Progenitor cell of endocrine pancreas (in vitro differentiated cells): Measurements from ENCODE around the gene PSMD3. TPM values are rescaled to one million over a fixed set of nuclear protein-coding genes. Genes with fewer than 3 reads are reported as not detected.

Experiments used
- DNase-seq: peaks from one replicate; pipeline ENCODE4 v3.0.0; 2021; ENCODE audit warnings: low spot score; ENCODE audit not compliant: unreplicated experiment
- H3K27ac Mint-ChIP-seq: 2 replicates; pipeline ENCODE4 v1.8.0; 2021; ENCODE audit warnings: mild to moderate bottlenecking, moderate library complexity, mixed read lengths
- H3K27me3 Mint-ChIP-seq: 2 replicates; pipeline ENCODE4 v1.8.0; 2021; ENCODE audit warnings: mixed read lengths
- H3K36me3 Mint-ChIP-seq: 2 replicates; pipeline ENCODE4 v1.8.0; 2022; ENCODE audit warnings: mixed read lengths; ENCODE audit not compliant: insufficient read depth
- H3K4me1 Mint-ChIP-seq: 2 replicates; pipeline ENCODE4 v1.8.0; 2021; ENCODE audit warnings: low read depth, mixed read lengths
- H3K4me3 Mint-ChIP-seq: 2 replicates; pipeline ENCODE4 v1.8.0; 2021; ENCODE audit warnings: low read depth, mild to moderate bottlenecking, moderate library complexity, mixed read lengths
- H3K9me3 Mint-ChIP-seq: 2 replicates; pipeline ENCODE4 v1.8.0; 2021; ENCODE audit warnings: low read depth, mixed read lengths
- total RNA-seq: library from RNA; stranded (reverse); gene quantifications from 2 replicates; pipeline ENCODE4 v1.2.1, GENCODE V29; 2021
- TF ChIP-seq, protein P1 (sequence below): fragments of 200-600 bp; sonication (generic); IDR thresholded peaks from one replicate; pipeline ENCODE4 v1.5.0; 2021; ENCODE audit warnings: antibody characterized with exemption, mild to moderate bottlenecking; ENCODE audit not compliant: unreplicated experiment

PSMD3 gene
- total RNA-seq, 1 donor from 2014 or later, result 117 TPM

DNA sequence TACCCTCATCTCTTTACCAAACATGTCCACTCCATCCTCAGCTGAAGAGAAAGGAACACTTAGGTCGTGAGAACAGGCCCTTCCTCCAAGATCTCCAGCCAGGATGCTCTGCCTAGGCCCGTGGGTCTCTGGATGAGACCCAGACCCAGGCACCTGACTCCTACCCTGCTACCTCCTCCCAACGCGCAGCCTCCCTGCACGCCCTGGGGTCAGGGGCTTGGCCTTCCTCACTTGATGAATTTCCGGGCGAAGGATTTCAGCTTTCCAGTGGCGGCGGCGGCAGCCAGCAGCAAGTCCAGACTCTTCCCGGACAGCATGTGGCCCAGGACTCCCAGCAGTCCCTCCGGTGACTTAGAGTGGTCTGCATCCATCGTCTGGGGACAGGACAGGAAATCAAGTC is 48.0 kb downstream of the PSMD3 start:
- Mint-ChIP-seq H3K27me3 (no peaks in the 10 kb centered on the region), H3K4me1 (no peaks in the 10 kb centered on the region), H3K4me3 (no peak overlapping the region), H3K9me3 (no peaks in the 10 kb centered on the region), H3K27ac (peak overlapping the region; percentile 59), H3K36me3 (peaks cover 14% of the 10 kb centered on the region)
- DNase-seq, result no peak
- TF ChIP-seq, protein P1, sequence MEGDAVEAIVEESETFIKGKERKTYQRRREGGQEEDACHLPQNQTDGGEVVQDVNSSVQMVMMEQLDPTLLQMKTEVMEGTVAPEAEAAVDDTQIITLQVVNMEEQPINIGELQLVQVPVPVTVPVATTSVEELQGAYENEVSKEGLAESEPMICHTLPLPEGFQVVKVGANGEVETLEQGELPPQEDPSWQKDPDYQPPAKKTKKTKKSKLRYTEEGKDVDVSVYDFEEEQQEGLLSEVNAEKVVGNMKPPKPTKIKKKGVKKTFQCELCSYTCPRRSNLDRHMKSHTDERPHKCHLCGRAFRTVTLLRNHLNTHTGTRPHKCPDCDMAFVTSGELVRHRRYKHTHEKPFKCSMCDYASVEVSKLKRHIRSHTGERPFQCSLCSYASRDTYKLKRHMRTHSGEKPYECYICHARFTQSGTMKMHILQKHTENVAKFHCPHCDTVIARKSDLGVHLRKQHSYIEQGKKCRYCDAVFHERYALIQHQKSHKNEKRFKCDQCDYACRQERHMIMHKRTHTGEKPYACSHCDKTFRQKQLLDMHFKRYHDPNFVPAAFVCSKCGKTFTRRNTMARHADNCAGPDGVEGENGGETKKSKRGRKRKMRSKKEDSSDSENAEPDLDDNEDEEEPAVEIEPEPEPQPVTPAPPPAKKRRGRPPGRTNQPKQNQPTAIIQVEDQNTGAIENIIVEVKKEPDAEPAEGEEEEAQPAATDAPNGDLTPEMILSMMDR, result no peak

DNA sequence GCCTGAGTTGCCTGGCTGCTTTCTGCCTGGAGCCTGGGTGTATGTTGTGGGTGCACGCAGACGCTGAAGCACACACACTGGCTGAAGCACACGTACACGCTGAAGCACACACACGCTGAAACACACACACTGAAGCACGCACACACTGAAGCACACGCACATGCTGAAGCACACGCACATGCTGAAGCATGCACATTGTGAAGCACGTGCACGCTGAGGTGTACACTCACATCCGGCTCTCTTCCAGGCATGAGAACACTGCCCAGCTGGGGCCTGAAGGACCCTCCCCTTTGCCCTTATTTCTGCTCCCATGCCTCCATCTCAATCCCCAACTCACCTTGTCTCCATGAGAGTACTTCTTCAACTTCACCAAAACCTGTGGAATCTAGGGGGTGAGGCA is 51.1 kb downstream of the PSMD3 start:
- TF ChIP-seq, protein P1, result no peak
- H3K27me3 Mint-ChIP-seq, result no peaks in the 10 kb centered on the region
- H3K27ac Mint-ChIP-seq, result no peak overlapping the region
- no peak overlapping the region for H3K4me3 Mint-ChIP-seq
- no peak for DNase-seq
- no peaks in the 10 kb centered on the region for H3K4me1 Mint-ChIP-seq
- peaks cover 12% of the 10 kb centered on the region for H3K36me3 Mint-ChIP-seq
- no peaks in the 10 kb centered on the region for H3K9me3 Mint-ChIP-seq

DNA sequence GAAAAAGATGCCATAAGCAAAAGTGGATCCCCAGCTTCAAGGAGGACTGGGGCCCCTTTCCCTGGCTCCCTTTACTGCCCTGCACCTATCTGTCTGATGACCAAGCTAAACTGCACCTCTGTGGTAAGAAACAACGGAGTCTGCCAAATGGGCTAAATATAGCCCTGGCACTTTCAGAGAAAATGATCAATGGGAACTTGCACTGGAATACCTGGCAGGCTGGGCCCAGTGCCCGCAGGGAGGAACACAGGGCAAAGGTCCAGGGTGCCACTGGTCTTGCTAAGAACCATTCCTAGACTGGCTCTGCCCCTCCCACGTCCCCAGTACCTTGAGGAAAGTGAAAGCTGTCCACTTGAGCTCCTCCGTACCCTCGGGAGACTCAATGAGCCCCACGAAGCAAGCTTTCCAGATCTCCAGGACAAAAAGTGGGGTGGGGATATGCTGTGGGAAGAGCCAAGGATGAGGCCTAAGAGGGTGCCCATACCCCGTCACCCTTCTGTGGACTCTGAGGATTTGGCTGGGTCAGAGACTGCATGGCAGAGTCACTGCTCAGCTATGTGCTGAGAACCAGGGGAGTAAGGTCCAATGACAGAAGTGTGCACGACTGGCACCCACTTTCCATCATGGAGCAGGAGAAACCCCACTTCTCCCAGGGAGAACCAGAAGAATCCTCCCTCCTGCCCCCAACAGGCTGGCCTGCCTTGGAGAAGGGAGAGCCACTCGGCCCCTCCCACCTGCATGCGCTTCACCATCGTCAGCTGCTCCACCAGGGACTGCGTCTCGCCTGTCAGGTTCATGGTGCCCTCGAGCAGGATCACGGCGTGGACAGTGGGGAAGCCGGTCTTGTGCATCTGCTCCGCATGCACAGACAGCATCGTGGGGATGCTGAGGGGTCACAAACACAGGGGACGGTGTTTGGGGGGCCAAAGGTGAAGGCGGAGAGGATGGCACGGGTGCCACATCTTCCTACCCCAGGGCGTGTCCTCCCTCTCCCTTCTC is 52.0 kb downstream of the PSMD3 start:
- peaks cover 13% of the 10 kb centered on the region for H3K36me3 Mint-ChIP-seq
- H3K4me3 Mint-ChIP-seq, result no peak overlapping the region
- TF ChIP-seq, protein P1, result no peak
- no peak overlapping the region for H3K27ac Mint-ChIP-seq
- H3K27me3 Mint-ChIP-seq, result no peaks in the 10 kb centered on the region
- DNase-seq, result no peak
- no peaks in the 10 kb centered on the region for H3K9me3 Mint-ChIP-seq
- H3K4me1 Mint-ChIP-seq, result no peaks in the 10 kb centered on the region

DNA sequence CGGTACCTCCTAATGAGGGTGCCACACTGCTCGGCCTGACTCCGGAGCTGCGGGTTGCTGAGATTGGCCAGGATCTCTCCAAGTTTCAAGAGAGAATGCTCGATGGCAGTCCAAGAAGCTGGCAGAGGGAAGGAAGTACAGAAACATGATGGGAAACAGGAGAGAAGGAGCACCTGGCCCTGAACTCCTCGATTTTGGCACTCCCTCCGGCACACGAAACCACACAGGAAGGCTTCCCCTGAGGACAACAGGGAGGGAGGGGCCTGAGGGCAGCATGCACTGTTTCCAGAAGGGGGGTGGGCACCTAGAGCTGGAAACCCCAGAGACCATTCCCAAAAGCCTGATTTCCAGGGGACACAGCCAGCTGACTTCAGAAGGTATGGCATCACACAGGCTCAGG is 52.7 kb downstream of the PSMD3 start:
- Mint-ChIP-seq H3K4me1 (no peaks in the 10 kb centered on the region), H3K27me3 (no peaks in the 10 kb centered on the region), H3K36me3 (peaks cover 13% of the 10 kb centered on the region), H3K9me3 (no peaks in the 10 kb centered on the region), H3K27ac (no peak overlapping the region), H3K4me3 (no peak overlapping the region)
- TF ChIP-seq, protein P1, result no peak
- no peak for DNase-seq

DNA sequence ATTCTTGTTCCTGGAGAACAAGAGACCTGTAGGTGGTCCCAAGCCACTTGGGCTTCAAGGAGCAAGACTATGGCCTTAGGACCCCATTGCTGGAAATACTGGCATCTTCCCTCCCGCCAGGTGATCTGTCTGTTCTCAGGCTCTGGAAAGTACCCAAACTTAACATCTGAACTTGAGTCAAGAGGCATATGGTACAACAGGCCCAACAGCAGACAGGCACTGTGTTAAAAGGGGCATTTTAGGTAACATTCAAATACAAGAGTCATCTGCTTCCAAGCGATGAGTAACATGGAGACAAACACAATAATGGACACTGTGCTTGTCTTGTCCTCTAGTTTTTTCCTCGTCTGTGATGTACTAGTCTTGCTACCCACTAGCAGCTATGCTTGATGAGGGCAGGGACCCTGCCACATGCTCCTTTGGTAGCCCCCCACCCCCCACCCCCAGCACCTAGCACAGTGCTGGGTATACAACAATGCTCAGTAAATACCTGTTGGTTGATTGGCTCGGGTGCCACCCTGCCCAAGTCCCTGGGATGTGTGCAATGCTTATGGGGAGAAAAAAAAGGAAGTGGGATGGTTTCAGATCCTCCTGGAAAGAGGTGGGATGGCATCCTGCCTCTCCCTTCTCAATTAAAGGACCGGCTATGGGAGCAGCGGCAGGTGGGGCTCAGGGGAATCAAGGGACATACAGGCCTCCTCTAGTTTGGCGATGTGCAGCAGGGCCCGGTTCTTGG is 54.0 kb downstream of the PSMD3 start:
- Mint-ChIP-seq H3K4me1 (peaks cover 2% of the 10 kb centered on the region), H3K4me3 (no peak overlapping the region), H3K36me3 (peaks cover 8% of the 10 kb centered on the region), H3K27me3 (no peaks in the 10 kb centered on the region), H3K27ac (no peak overlapping the region), H3K9me3 (no peaks in the 10 kb centered on the region)
- TF ChIP-seq, protein P1, result no peak
- no peak for DNase-seq
